ENCODE measurements around the gene SAMHD1.

GRCh38 chr20:36876473-36876833 is 75.1 kb downstream of the SAMHD1 start:
- TF ChIP-seq CTCF (IDR thresholded peaks at IDR 0.05): no peak
- no peak for TF ChIP-seq POLR2A (IDR thresholded peaks at IDR 0.05)
- no peak for TF ChIP-seq EP300 (IDR thresholded peaks at IDR 0.05)
- TF ChIP-seq POLR2AphosphoS5 (IDR thresholded peaks at IDR 0.05): no peak
